Activated CD4-positive, alpha-beta T cell treated with anti-CD3 and anti-CD28 coated beads for 1 hour (primary cell): ENCODE results near the gene SIK3.
"Not testable (repeated sequence)": the region's sequence is repeated elsewhere in the genome, so short reads cannot be mapped to it uniquely, and the experiment has no call there.

Source experiments
- DNase-seq: peaks from one replicate; pipeline ENCODE4 v3.0.0-alpha.2; 2020

The SIK3 gene

DNA sequence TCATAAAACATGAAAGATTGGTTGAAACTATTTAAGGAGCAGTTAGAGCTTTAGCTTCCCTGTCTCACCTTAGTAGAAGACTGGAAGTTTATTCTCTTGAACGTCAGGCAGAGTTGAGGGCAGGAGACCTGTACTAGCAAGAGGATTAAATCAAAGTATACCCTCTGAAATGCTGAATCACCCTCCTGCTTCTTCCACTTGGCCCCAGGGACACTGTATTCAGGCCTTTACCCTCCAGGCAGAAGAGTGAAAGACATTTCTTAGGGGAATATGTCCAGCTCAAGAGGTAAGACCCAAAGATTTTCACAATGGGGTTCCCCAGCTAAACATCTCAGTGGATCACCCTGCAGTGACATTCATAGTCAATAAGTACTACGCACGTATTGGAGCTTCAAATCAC, 287.0 kb downstream of the SIK3 start:
- no peak for DNase-seq

GRCh38 chr11:116808262-116809175, 289.7 kb downstream of the SIK3 start:
- DNase-seq: no peak

- no peak for DNase-seq
These were observed 290.5 kb downstream of the SIK3 start for GRCh38 chr11:116807601-116808261.

DNA sequence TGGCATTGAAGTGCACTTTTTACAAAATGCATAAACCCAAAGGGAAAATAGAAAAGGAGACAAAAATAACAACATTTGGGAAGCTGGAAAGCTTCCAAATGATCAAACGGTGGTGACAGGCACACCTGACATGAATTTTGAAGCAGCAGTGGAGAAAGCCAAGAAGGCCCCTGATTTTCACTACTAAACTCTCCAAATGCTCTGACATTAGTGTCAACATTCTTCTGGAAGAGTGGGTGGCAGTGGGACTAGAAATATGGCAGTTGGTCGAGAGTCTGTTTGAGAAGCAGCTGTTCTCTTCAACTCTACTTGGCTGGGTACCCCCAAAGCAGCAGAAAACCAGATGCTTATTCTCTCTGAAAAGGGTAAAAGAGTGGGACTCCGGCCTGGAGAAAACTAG, 294.2 kb downstream of the SIK3 start:
- no peak for DNase-seq

GRCh38 chr11:116801662-116802061, 296.6 kb downstream of the SIK3 start:
- DNase-seq: not testable (repeated sequence)

DNA sequence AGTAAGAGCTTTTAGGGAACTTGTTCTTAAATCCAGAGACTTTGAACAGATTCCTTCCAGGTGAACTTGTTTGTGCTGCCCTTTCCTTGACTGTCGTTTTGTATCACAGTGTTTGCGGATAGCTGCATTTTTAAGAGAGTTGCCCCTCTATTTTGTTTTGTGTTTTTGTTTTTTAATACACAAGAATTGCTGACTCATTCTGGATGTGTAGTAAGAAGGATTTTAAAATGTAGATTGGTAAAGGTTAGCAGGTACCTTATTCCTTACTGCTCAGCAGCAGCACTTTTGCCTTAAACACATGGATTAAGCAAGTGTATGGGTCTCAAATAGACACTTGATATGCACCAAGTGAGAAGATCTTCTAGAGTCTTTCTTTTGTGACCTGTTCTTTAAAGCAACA, 297.6 kb downstream of the SIK3 start:
- no peak for DNase-seq

GRCh38 chr11:116798368-116798767, 299.9 kb downstream of the SIK3 start:
- DNase-seq: no peak

- no peak for DNase-seq
These were observed 300.4 kb downstream of the SIK3 start for GRCh38 chr11:116797816-116798215.

DNA sequence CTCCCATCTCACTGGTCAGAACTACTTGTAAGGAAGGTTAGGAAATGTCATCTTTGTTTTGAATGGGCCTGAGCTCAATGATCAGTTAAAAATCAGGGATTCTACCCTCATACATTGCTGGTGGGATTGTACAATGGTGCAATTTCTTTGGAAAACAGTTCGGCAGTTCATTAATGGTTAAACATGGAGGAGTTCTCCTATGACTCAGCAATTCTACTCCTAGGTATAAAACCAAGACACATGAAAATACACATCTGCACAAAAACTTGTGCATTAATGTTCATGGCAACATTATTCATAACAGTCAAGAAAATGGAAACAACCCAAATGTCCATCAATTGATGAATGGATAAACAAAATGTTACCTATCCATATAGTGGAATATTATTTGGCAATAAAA, 301.7 kb downstream of the SIK3 start:
- no peak for DNase-seq

DNA sequence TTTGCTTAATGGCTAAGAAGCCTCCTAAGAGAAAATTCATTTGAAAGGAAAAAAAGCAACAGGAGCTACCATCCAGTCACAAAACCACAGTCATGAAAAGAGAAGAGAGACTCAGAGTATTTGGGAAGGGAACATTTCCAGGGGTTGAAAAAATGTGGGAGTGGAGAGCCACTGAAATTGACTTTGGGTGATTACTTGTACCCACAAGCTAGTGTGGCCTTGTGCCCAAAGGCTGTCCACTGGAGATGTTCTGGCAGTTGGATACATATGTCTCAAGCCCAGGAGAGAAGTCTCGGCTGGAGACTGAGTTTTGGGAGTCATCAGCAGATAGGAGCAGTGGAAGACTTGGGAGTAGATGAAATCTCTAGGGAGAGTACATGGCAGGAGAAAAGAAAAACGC, 303.4 kb downstream of the SIK3 start:
- DNase-seq: no peak

DNA sequence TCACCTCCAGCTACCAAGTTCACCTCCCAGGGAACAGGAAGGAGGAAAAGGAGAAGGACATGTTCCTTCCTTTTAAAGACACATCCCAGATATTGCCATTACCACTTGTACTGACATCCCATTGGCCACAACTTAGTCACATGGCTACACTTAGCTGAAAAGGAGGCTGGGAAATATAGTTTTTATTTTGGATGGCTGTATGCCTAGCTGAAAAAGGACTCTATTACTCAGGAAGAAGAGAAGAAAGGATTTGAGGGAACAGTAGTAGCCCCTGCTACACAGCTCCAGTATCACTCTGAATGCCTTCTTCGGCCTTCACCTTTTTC, 304.5 kb downstream of the SIK3 start:
- no peak for DNase-seq
